Endodermal cell (in vitro differentiated cells): ENCODE measurements around the gene SFSWAP. TPM values are rescaled to one million over a fixed set of nuclear protein-coding genes. Genes with fewer than 3 reads are reported as not detected.

Experiments
- DNase-seq: peaks from one replicate; pipeline ENCODE4 v3.0.0-alpha.2; 2017
- H3K27ac ChIP-seq: 2 replicates; pipeline ENCODE4 v1.5.1; 2013; ENCODE audit warnings: mild to moderate bottlenecking, low read depth, low read length, moderate library complexity
- H3K27me3 ChIP-seq: 2 replicates; pipeline ENCODE4 v1.6.1; 2013; ENCODE audit warnings: mild to moderate bottlenecking, low read length, moderate library complexity; ENCODE audit not compliant: insufficient read depth, control insufficient read depth, poor library complexity, severe bottlenecking
- H3K36me3 ChIP-seq: 2 replicates; pipeline ENCODE4 v1.7.0; 2013; ENCODE audit warnings: mild to moderate bottlenecking, low read length, moderate library complexity; ENCODE audit not compliant: control insufficient read depth, insufficient read depth
- H3K4me1 ChIP-seq: one replicate; pipeline ENCODE4 v1.7.0; 2013; ENCODE audit warnings: low read length; ENCODE audit not compliant: control insufficient read depth, insufficient read depth
- H3K4me3 ChIP-seq: 2 replicates; pipeline ENCODE4 v1.5.1; 2013; ENCODE audit warnings: mild to moderate bottlenecking, low read length, moderate library complexity
- H3K9ac ChIP-seq: 2 replicates; pipeline ENCODE4 v1.6.1; 2013; ENCODE audit warnings: mild to moderate bottlenecking, low read length, moderate library complexity; ENCODE audit not compliant: poor library complexity, severe bottlenecking; ENCODE audit errors: extremely low read depth
- H3K9me3 ChIP-seq: 2 replicates; pipeline ENCODE4 v1.6.1; 2013; ENCODE audit warnings: mild to moderate bottlenecking, low read length, moderate library complexity; ENCODE audit not compliant: control insufficient read depth
- H3K27ac Mint-ChIP-seq: 2 replicates; pipeline ENCODE4 v1.8.0; 2020; ENCODE audit warnings: mixed read lengths
- H3K27me3 Mint-ChIP-seq: 2 replicates; pipeline ENCODE4 v1.8.0; 2021; ENCODE audit warnings: mild to moderate bottlenecking, mixed read lengths; ENCODE audit not compliant: insufficient read depth
- H3K36me3 Mint-ChIP-seq: 2 replicates; pipeline ENCODE4 v1.8.0; 2020; ENCODE audit warnings: low read depth, mixed read lengths
- H3K4me1 Mint-ChIP-seq: 2 replicates; pipeline ENCODE4 v1.8.0; 2020; ENCODE audit warnings: mixed read lengths
- H3K4me3 Mint-ChIP-seq: 2 replicates; pipeline ENCODE4 v1.8.0; 2020; ENCODE audit warnings: mild to moderate bottlenecking, moderate library complexity, mixed read lengths
- H3K9me3 Mint-ChIP-seq: 2 replicates; pipeline ENCODE4 v1.8.0; 2020; ENCODE audit warnings: mild to moderate bottlenecking, mixed read lengths
- WGBS, 2 experiments: methylation state at CpG; one replicate each; pipeline versions ENCODE4 v1.1.5 to v1.1.7; 2013; ENCODE audit warnings: missing lambda C conversion rate in 2 of 2, mixed read lengths in 1 of 2; ENCODE audit not compliant: insufficient coverage in 1 of 2, insufficient read length in 1 of 2; 5-methylcytosine and 5-hydroxymethylcytosine counted together
- total RNA-seq, 2 donors: library from RNA; stranded (reverse); fragmentation: NEBNext Ultra II Directional in 1 of 2; extraction: Animal tissue kit (Norgen Biotek cat#: 25700) in 1 of 2; gene quantifications; 2 replicates in 1 of 2; 3 replicates in 1 of 2; pipeline ENCODE4 v1.2.1, GENCODE V29; 2021
- TF ChIP-seq, protein P1 (sequence below): fragments of 200-600 bp; sonication (generic); conservative IDR thresholded peaks from 2 replicates; pipeline ENCODE4 v1.5.0; 2021; ENCODE audit warnings: antibody characterized with exemption, mild to moderate bottlenecking

SFSWAP gene
- total RNA-seq, 2 donors from 2014 or later = 50.0 to 52.3 TPM

DNA sequence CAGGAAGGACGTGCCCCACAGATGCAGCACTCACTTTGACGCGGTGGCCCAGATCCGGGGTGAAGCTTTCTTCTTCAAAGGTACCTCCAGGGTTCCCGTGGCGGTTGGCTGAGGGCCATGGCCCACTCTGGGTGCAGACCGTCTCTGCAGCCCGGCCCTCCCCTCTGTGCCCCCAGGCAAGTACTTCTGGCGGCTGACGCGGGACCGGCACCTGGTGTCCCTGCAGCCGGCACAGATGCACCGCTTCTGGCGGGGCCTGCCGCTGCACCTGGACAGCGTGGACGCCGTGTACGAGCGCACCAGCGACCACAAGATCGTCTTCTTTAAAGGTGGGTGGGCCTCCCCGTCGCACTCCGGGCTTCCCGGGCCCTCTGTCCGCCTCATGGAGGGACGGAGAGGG is 134.2 kb downstream of the SFSWAP start:
- WGBS, 2 experiments = 91 to 94% methylated on average over 20 to 29 of the region's 29 CpGs
- H3K9me3 Mint-ChIP-seq = no peaks in the 10 kb centered on the region
- H3K27ac Mint-ChIP-seq = no peak overlapping the region
- DNase-seq = no peak
- Histone ChIP-seq H3K4me3 (no peak overlapping the region), H3K36me3 (no peaks in the 10 kb centered on the region), H3K27ac (no peak overlapping the region), H3K4me1 (no peaks in the 10 kb centered on the region), H3K9ac (no peak overlapping the region), H3K27me3 (no peaks in the 10 kb centered on the region), H3K9me3 (no peaks in the 10 kb centered on the region)
- no peaks in the 10 kb centered on the region for H3K27me3 Mint-ChIP-seq
- peaks cover 7% of the 10 kb centered on the region for H3K36me3 Mint-ChIP-seq
- H3K4me3 Mint-ChIP-seq = no peak overlapping the region
- TF ChIP-seq, protein P1, sequence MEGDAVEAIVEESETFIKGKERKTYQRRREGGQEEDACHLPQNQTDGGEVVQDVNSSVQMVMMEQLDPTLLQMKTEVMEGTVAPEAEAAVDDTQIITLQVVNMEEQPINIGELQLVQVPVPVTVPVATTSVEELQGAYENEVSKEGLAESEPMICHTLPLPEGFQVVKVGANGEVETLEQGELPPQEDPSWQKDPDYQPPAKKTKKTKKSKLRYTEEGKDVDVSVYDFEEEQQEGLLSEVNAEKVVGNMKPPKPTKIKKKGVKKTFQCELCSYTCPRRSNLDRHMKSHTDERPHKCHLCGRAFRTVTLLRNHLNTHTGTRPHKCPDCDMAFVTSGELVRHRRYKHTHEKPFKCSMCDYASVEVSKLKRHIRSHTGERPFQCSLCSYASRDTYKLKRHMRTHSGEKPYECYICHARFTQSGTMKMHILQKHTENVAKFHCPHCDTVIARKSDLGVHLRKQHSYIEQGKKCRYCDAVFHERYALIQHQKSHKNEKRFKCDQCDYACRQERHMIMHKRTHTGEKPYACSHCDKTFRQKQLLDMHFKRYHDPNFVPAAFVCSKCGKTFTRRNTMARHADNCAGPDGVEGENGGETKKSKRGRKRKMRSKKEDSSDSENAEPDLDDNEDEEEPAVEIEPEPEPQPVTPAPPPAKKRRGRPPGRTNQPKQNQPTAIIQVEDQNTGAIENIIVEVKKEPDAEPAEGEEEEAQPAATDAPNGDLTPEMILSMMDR = no peak
- H3K4me1 Mint-ChIP-seq = no peaks in the 10 kb centered on the region

DNA sequence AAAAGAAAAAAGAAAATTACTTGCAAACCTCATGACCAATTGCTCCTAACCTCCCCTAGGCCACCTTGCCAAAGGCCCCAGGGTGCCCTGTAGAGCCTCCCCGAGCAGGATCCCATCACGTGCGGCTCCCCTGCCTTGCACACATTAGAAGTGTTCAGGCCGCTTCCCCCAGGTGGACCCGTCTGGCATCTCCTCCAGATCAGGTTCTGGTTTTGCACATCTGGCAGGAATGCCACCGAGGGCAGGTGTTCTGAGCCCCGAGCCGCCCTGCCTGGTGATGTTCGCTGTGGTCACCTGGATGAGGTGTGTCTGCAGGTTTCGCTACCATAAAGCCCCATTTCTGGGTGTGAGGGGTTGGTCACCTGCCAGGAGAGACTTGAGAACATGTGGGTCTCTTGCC is 136.6 kb downstream of the SFSWAP start:
- H3K9ac ChIP-seq = no peak overlapping the region
- H3K9me3 Mint-ChIP-seq = no peaks in the 10 kb centered on the region
- no peaks in the 10 kb centered on the region for H3K36me3 ChIP-seq
- TF ChIP-seq, protein P1 = no peak
- no peaks in the 10 kb centered on the region for H3K27me3 ChIP-seq
- H3K4me1 Mint-ChIP-seq = no peaks in the 10 kb centered on the region
- no peaks in the 10 kb centered on the region for H3K9me3 ChIP-seq
- H3K27ac ChIP-seq = no peak overlapping the region
- H3K4me1 ChIP-seq = no peaks in the 10 kb centered on the region
- no peak overlapping the region for H3K4me3 Mint-ChIP-seq
- H3K27ac Mint-ChIP-seq = no peak overlapping the region
- DNase-seq = no peak
- 98 to 100% methylated on average over 5 to 10 of the region's 10 CpGs for WGBS, 2 experiments
- H3K36me3 Mint-ChIP-seq = peaks cover 7% of the 10 kb centered on the region
- H3K27me3 Mint-ChIP-seq = no peaks in the 10 kb centered on the region
- H3K4me3 ChIP-seq = no peak overlapping the region

DNA sequence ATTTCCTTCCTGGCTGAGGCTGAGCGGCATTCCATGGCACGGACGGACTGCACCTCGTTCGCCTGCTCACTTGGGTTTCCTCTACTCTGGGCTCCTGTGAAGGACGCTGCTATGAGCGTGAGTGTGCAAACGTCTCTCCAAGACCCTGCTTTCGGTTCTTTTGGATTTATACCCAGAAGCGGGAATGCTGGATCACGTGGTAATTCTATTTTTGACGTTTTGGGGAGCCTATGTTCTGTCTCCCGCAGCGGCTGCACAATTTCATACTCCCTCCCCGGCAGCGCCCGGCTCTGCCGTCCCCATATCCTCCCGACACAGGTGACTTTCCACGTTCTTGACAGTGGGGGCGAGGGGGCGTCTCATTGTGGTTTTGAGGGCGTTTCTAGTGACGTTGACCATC is 137.9 kb downstream of the SFSWAP start:
- Mint-ChIP-seq H3K27ac (no peak overlapping the region), H3K4me1 (no peaks in the 10 kb centered on the region), H3K9me3 (no peaks in the 10 kb centered on the region), H3K27me3 (no peaks in the 10 kb centered on the region), H3K36me3 (peaks cover 7% of the 10 kb centered on the region), H3K4me3 (no peak overlapping the region)
- H3K9me3 ChIP-seq = no peaks in the 10 kb centered on the region
- H3K36me3 ChIP-seq = no peaks in the 10 kb centered on the region
- no peak overlapping the region for H3K9ac ChIP-seq
- H3K4me1 ChIP-seq = no peaks in the 10 kb centered on the region
- no peaks in the 10 kb centered on the region for H3K27me3 ChIP-seq
- H3K4me3 ChIP-seq = no peak overlapping the region
- no peak overlapping the region for H3K27ac ChIP-seq
- WGBS, 2 experiments = 95% methylated on average over 23 to 24 of the region's 24 CpGs
- TF ChIP-seq, protein P1 = no peak
- DNase-seq = no peak

Other genes starting within 250 kb of the SFSWAP start
- 10 to 100 TPM; 10.9 to 12.0 TPM for gene MMP17, start 117.3 kb downstream of the SFSWAP start, total RNA-seq
- 100 to 1,000 TPM in 1 of 2 donors, 10 to 100 TPM in 1; 68.0 to 104 TPM for gene ULK1, start 183.5 kb downstream of the SFSWAP start, total RNA-seq
- gene PUS1, start 218.2 kb downstream of the SFSWAP start, total RNA-seq = 10 to 100 TPM; 37.3 to 56.7 TPM
- 10 to 100 TPM; 64.7 to 78.3 TPM for gene EP400, start 238.9 kb downstream of the SFSWAP start, total RNA-seq